GM10266 (cell line): ENCODE data around the gene ZNF837.
"Not testable (repeated sequence)": the region's sequence is repeated elsewhere in the genome, so short reads cannot be mapped to it uniquely, and the experiment has no call there.

ENCODE experiments used
- DNase-seq: peaks from one replicate; pipeline ENCODE4 v3.0.0; 2012; ENCODE audit errors: extremely low spot score
- CTCF ChIP-seq: IDR thresholded peaks from 2 replicates; pipeline ENCODE4 v1.5.1; 2012; ENCODE audit warnings: mild to moderate bottlenecking, low read depth; ENCODE audit not compliant: control insufficient read depth, insufficient read depth; ENCODE audit errors: missing control alignments

ZNF837 gene

DNA sequence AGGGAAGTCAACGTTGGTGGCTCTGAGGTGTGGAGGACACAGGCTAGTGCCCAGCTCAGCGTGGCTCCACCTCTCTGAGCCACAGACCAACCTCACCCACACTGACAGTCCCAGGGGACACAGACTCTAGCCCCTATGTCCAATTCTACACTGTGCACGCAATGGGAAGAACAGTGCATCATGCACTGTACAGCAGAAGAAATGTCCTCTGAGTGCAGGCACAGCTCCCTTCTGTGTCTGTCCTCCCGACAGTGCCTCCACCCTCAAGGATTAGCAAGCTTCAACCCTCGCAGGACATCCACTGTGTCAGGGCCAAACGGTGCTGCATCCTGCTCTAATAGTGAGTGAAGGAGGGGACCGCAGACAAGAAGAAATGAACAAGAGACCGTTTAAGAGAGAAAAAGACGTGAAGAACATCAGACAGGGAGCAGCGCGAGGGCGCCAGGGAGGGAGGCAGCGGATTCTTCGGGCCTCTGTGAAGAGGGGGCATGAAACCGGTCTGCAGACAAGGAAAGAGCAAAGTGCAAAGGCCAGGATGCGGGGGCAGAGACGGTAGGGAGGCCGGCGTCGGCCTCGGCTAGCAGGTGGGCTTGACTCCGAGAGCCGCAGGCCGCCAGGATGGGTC, 681 bp downstream of the ZNF837 start:
- TF ChIP-seq CTCF, result no peak

GRCh38 chr19:58379246-58379645, 1.6 kb downstream of the ZNF837 start:
- no peak for DNase-seq

More for the DNA sequence above, 681 bp downstream of the ZNF837 start:
- no peak for DNase-seq

DNA sequence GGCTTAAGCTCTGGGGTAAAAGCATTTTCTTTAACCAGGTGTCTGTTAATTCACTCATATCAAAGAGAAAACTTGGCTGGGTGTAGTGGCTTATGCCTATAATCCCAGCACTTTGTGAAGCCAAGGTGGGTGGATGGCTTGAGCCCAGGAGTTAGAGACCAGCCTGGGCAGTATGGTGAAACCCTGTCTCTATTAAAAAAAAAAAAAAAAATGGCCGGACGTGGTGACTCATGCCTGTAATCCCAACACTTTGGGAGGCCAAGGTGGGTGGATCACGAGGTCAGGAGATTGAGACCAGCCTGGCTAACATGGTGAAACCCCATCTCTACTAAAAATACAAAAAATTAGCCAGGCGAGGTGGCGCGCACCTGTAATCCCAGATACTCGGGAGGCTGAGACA, 4.1 kb downstream of the ZNF837 start:
- DNase-seq, result not testable (repeated sequence)

More at GRCh38 chr19:58379246-58379645, 1.6 kb downstream of the ZNF837 start:
- no peak for TF ChIP-seq CTCF

GRCh38 chr19:58374200-58374599, 6.6 kb downstream of the ZNF837 start:
- no peak for DNase-seq
- TF ChIP-seq CTCF, result no peak

GRCh38 chr19:58372311-58373133, 8.3 kb downstream of the ZNF837 start:
- no peak for DNase-seq
- no peak for TF ChIP-seq CTCF

DNA sequence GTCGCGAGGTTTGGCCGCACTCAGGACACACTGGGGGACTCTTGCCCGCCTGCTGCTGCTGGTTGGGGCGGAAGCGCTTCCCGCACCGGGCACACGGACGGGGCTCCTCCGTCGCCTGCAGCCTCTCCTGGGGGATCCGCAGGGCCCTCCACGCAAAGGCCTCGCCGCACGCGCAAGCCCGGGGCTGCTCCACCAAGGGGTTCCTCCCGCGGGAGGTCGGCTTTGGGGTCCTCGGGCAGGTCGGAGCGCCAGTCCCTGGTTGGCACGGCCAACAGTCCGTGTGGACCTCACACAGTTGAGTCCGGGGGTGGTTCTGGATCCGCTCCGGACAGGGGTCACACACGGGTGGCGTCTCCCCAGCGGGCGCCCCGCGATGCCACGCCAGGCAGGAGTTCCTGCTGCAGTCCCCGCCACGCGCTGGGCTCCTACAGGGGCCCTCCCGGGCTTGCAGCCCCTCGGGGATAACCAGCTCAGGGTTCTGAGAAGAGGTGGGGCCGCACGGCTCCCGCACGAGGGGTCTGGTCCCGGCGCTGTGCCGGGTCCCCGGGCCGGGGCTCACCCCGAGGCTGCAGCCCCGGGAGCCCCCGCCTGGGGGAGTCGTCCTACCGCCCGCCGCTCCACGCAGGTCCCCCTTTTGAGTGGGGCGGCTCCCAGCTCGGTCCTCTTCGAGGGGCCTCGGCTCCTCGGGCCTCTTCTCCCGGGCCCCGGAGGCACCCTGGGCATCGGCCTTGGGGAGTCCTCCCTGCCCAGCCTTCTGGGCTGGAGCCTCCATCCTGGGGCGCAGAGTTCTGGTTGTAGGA, 12.1 kb downstream of the ZNF837 start:
- no peak for DNase-seq
- no peak for TF ChIP-seq CTCF

DNA sequence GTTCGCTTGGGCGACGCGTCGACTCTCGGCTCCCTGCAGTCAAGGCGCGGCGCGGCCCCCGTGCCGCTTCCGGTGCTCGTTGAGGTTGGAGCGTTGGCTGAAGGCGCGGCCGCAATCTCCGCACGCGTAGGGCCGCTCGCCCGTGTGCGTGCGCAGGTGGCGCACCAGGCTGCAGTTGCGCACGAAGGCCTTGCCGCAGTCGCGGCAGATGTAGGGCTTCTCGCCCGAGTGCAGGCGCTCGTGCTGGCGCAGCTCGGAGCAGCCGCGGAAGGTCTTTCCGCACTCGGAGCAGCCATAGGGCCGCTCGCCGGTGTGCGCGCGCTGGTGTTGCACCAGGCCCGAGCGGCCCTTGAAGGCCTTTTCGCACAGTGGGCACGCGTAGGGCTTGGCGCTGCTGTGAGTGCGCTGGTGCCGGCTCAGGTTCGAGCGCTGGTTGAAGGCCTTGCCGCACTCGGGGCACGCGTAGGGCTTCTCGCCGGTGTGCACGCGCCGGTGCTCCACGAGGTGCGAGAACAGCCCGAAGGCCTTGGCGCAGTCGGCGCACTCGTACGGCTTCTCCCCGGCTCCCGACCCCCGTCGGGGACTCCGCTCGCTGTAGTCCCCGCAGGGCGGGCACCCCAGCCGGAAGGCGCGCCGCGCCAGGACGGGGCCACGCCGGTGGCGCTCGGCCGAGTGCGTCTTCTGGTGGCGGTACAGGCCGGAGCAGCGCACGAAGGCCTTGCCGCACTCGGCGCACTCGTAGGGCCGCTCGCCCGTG, 13.0 kb downstream of the ZNF837 start:
- no peak for TF ChIP-seq CTCF
- DNase-seq, result no peak
